ENCODE results near the gene KAZN. TPM values are rescaled to one million over a fixed set of nuclear protein-coding genes. Genes with fewer than 3 reads are reported as not detected.

Gene KAZN
- total RNA-seq, result 0.89 and 2.6 TPM in 2 replicates

GRCh38 chr1:14598498-14599182 is at the start of gene KAZN:
Gene KAZN, plus strand, starts transcription at chr1:14598685.

GRCh38 chr1:15153184-15153841 is 554.8 kb downstream of the KAZN start, which contains the start of gene TMEM51:
Gene TMEM51, plus strand, starts transcription at chr1:15153747. Its CDS starts 61,341 bp downstream, at chr1:15215088.

